GM12878 (cell line): ENCODE measurements around the gene MBOAT2. TPM values are rescaled to one million over a fixed set of nuclear protein-coding genes. Genes with fewer than 3 reads are reported as not detected.

ENCODE experiments used
- ATAC-seq: fragments of 200-7000 bp; cut with Tn5 transposase; 3 replicates; pipeline ENCODE4 v1.9.1; 2020; ENCODE audit warnings: mild to moderate bottlenecking, moderate library complexity
- BruUV-seq: library from RNA; stranded (reverse); fragments of 400-500 nt; replicated peaks from 2 replicates; lab custom pipeline; 2021; lab: Mats Ljungman, UMichigan
- CTCF ChIA-PET: fragments of 300-600 bp; sonication (Branson Sonifier 250); formaldehyde crosslinking; extraction: SDS; loops from one replicate; lab custom pipeline; 2021; ENCODE audit warnings: inconsistent platforms; lab: Yijun Ruan, JAX
- POLR2A ChIA-PET: fragments of 350-600 bp; formaldehyde crosslinking; extraction: SDS; loops from one replicate; lab custom pipeline; 2021; ENCODE audit warnings: inconsistent platforms; lab: Charles Lee
- RAD21 ChIA-PET: fragments of 300-600 bp; sonication (Branson Sonifier 250); formaldehyde crosslinking; loops from one replicate; lab custom pipeline; 2023; ENCODE audit warnings: antibody characterized with exemption; ENCODE audit not compliant: unreplicated experiment; lab: Charles Lee
- SMC1A ChIA-PET: fragments of 300-600 bp; sonication (Branson Sonifier 250); formaldehyde crosslinking; loops from one replicate; lab custom pipeline; 2023; ENCODE audit not compliant: unreplicated experiment, uncharacterized antibody; lab: Charles Lee
- DNase-seq: peaks from one replicate; pipeline ENCODE4 v3.0.0-alpha.2; 2011; ENCODE audit warnings: low read depth, low spot score
- FAIRE-seq: peaks from 3 replicates; lab custom pipeline; 2011; peaks lifted over from hg19 to GRCh38; lab: Jason Lieb, UNC
- H2AFZ ChIP-seq: 2 replicates; pipeline ENCODE4 v1.6.0; 2011; ENCODE audit warnings: low read depth, low read length, control low read depth; ENCODE audit not compliant: control insufficient read depth
- H3K27ac ChIP-seq: 2 replicates; pipeline ENCODE4 v1.5.1; 2011; ENCODE audit warnings: control low read depth; ENCODE audit not compliant: control insufficient read depth, insufficient read depth
- H3K27me3 ChIP-seq, 2 experiments: replicated peaks in 1 of 2; 2 replicates each; pipeline versions ENCODE4 v1.6.0 to v1.6.1; 2011; ENCODE audit warnings: low read length in 1 of 2; ENCODE audit not compliant: control insufficient read depth in 2 of 2, insufficient read depth in 2 of 2
- H3K36me3 ChIP-seq, 2 experiments: 2 replicates each; pipeline ENCODE4 v1.5.1; 2011; ENCODE audit warnings: low read length in 1 of 2; ENCODE audit not compliant: control insufficient read depth in 2 of 2, insufficient read depth in 2 of 2
- H3K4me1 ChIP-seq: 2 replicates; pipeline ENCODE4 v1.6.1; 2011; ENCODE audit warnings: mild to moderate bottlenecking, low read length, moderate library complexity, mixed read lengths; ENCODE audit not compliant: control insufficient read depth, insufficient read depth
- H3K4me2 ChIP-seq: 2 replicates; pipeline ENCODE4 v1.6.0; 2011; ENCODE audit warnings: control low read depth; ENCODE audit not compliant: control insufficient read depth, insufficient read depth
- H3K4me3 ChIP-seq: fragments of 200-600 bp; sonication (generic); 2 replicates; pipeline ENCODE4 v1.5.1; 2016
- H3K79me2 ChIP-seq: 2 replicates; pipeline ENCODE4 v1.6.0; 2011; ENCODE audit warnings: low read length; ENCODE audit not compliant: control insufficient read depth, insufficient read depth
- H3K9ac ChIP-seq: 2 replicates; pipeline ENCODE4 v1.8.0; 2011; ENCODE audit warnings: low read length, control low read depth, mixed read lengths; ENCODE audit not compliant: control insufficient read depth, insufficient read depth
- H3K9me3 ChIP-seq: replicated peaks from 3 replicates; pipeline ENCODE4 v1.5.1; 2011; ENCODE audit warnings: mild to moderate bottlenecking, low read length; ENCODE audit not compliant: control insufficient read depth, insufficient read depth
- H4K20me1 ChIP-seq: 2 replicates; pipeline ENCODE4 v1.6.0; 2011; ENCODE audit not compliant: control insufficient read depth, insufficient read depth
- ASH2L ChIP-seq: fragments of 300-600, 200-600 bp; sonication (generic); IDR thresholded peaks from 2 replicates; pipeline ENCODE4 v1.6.1; 2017; ENCODE audit warnings: low read depth, mild to moderate bottlenecking, borderline replicate concordance
- CBX5 ChIP-seq: sonication (generic); IDR thresholded peaks from 2 replicates; pipeline ENCODE4 v1.6.1; 2016; ENCODE audit warnings: low read depth, moderate library complexity, mild to moderate bottlenecking, inconsistent platforms
- CEBPZ ChIP-seq: fragments of 150-350 bp; IDR thresholded peaks from 2 replicates; pipeline ENCODE4 v1.6.1; 2016; ENCODE audit warnings: low read depth, low read length
- CREB1 ChIP-seq: IDR thresholded peaks from 2 replicates; pipeline ENCODE4 v1.6.1; 2012; ENCODE audit warnings: low read depth, mild to moderate bottlenecking, inconsistent platforms
- FOXM1 ChIP-seq: IDR thresholded peaks from 2 replicates; pipeline ENCODE4 v1.6.1; 2012; ENCODE audit warnings: low read depth, mild to moderate bottlenecking, inconsistent platforms, low read length, moderate library complexity
- GATAD2B ChIP-seq: fragments of 450-650 bp; conservative IDR thresholded peaks from 2 replicates; pipeline ENCODE4 v1.6.1; 2017; ENCODE audit warnings: low read depth, mild to moderate bottlenecking, moderate library complexity
- KAT2A ChIP-seq: conservative IDR thresholded peaks from 2 replicates; pipeline ENCODE4 v1.6.1; 2011; ENCODE audit warnings: low read depth, low read length; ENCODE audit not compliant: control insufficient read depth
- NFIC ChIP-seq: IDR thresholded peaks from 2 replicates; pipeline ENCODE4 v1.6.1; 2012; ENCODE audit warnings: low read depth, mild to moderate bottlenecking, inconsistent platforms, low read length, moderate library complexity
- NFYA ChIP-seq: IDR thresholded peaks from 2 replicates; pipeline ENCODE4 v1.6.1; 2011; ENCODE audit warnings: low read depth, mild to moderate bottlenecking, low read length, improper control_type of control experiment, borderline replicate concordance
- PAX5 ChIP-seq: IDR thresholded peaks from 2 replicates; pipeline ENCODE4 v1.6.1; 2011; ENCODE audit warnings: low read depth, low read length, borderline replicate concordance
- SMC3 ChIP-seq: IDR thresholded peaks from 2 replicates; pipeline ENCODE4 v1.6.1; 2011; ENCODE audit warnings: low read length, improper control_type of control experiment, borderline replicate concordance
- SP1 ChIP-seq: IDR thresholded peaks from one replicate; pipeline ENCODE4 v1.6.1; 2011; ENCODE audit warnings: low read depth, low read length
- WGBS: methylation state at CpG from one replicate; pipeline ENCODE4 v1.1.6; 2016; ENCODE audit warnings: low lambda C conversion rate; ENCODE audit not compliant: insufficient replicate concordance, insufficient coverage; ENCODE audit errors: missing lambda C conversion rate; 5-methylcytosine and 5-hydroxymethylcytosine counted together
- in situ Hi-C: fragments of 300-500 bp; cut with MboI; formaldehyde crosslinking; loops from 9 replicates; pipeline ENCODE4 v1.14.3; 2018; ENCODE audit warnings: mixed read lengths
- intact Hi-C: fragments of 100-400 bp; cut with micrococcal nuclease; formaldehyde crosslinking; loops from one replicate; pipeline ENCODE4 v1.14.2; 2022; ENCODE audit not compliant: unreplicated experiment
- polyA plus RNA-seq, 11 experiments: library from polyadenylated mRNA; depleted of rRNA in 4 of 11; unstranded in 6 of 11; stranded (reverse) in 5 of 11; fragments of >200 nt; fragmentation: Nextera tagmentation in 4 of 11; fragmentation: Illumina TruSeq in 1 of 11; extraction: Ambion mirVana in 4 of 11; extraction: Trizol in 1 of 11; gene quantifications; 1 replicate in 1 of 11; 2 replicates in 10 of 11; pipeline versions ENCODE4 v1.2.1 to v1.2.3, GENCODE V29; 2011 to 2016; ENCODE audit warnings: inconsistent platforms in 2 of 11, missing spikeins in 2 of 11, low read depth in 1 of 11
- total RNA-seq, 4 experiments: library from RNA; depleted of rRNA in 3 of 4; stranded (reverse); fragments of >200 nt in 3 of 4; fragmentation: Illumina TruSeq in 1 of 4; extraction: Trizol in 1 of 4; gene quantifications; 2 replicates each; pipeline versions ENCODE4 v1.2.1 to v1.2.3, GENCODE V29; 2013 to 2021

Gene MBOAT2
- total and polyA plus RNA-seq, 10 of the 15 experiments (the other 5 are each of a cell fraction or from before 2014, with no cell fraction given), result 0.08 to 40.6 (median 1.8) TPM

GRCh38 chr2:8997631-8998030 lies 5.9 kb downstream of the MBOAT2 start:
- FAIRE-seq (no peak), ATAC-seq (no peak), DNase-seq (no peak)
- intact Hi-C loops (no loop called here), in situ Hi-C loops (no loop called here)
- Histone ChIP-seq H3K27me3 (no peaks in the 10 kb centered on the region), H3K4me2 (no peak overlapping the region), H2AFZ (no peak overlapping the region), H3K27ac (no peak overlapping the region), H3K36me3 (no peaks in the 10 kb centered on the region), H4K20me1 (no peaks in the 10 kb centered on the region), H3K9me3 (no peaks in the 10 kb centered on the region), H3K79me2 (peaks cover 3% of the 10 kb centered on the region), H3K4me3 (no peak overlapping the region), H3K4me1 (no peaks in the 10 kb centered on the region), H3K9ac (no peak overlapping the region)
- RAD21 ChIA-PET, result interaction anchor here (1.3 kb wide), 1 partner anchor 13 kb away, joined by 4 read pairs; no protein-coding TSS in a partner anchor
- POLR2A ChIA-PET, result no interaction called here
- 46% methylated on average over 2 of the region's 2 CpGs for WGBS
- SMC1A ChIA-PET, result interaction anchor here (0.6 to 3.1 kb wide), 7 partner anchors 8 to 134 kb away, joined by 3 to 11 read pairs (median 4); no protein-coding TSS in a partner anchor
- TF ChIP-seq NFYA, result no peak
- TF ChIP-seq FOXM1, result no peak
- TF ChIP-seq PAX5, result no peak
- no peak for TF ChIP-seq ASH2L
- TF ChIP-seq CREB1, result no peak
- no peak for TF ChIP-seq SMC3
- TF ChIP-seq GATAD2B, result no peak
- TF ChIP-seq SP1, result no peak
- no peak for TF ChIP-seq CEBPZ
- TF ChIP-seq CBX5, result no peak
- no peak for TF ChIP-seq NFIC
- TF ChIP-seq KAT2A, result no peak
- CTCF ChIA-PET, result interaction anchor here (0.5 to 1.9 kb wide), 5 partner anchors 9 to 445 kb away, joined by 3 to 5 read pairs (median 4); no protein-coding TSS in a partner anchor
- no TSS peak for BruUV-seq
